Ishikawa (cell line): Measurements from ENCODE around the gene PPP4R2.

ENCODE experiments used
- CEBPB ChIP-seq: IDR thresholded peaks from 2 replicates; pipeline ENCODE4 v1.6.1; 2012
- CREB1 ChIP-seq: IDR thresholded peaks from 2 replicates; pipeline ENCODE4 v1.6.1; 2012; ENCODE audit warnings: low read depth
- EGR1 ChIP-seq: IDR thresholded peaks from 2 replicates; pipeline ENCODE4 v1.6.1; 2012
- EP300 ChIP-seq: IDR thresholded peaks from 2 replicates; pipeline ENCODE4 v1.6.1; 2012; ENCODE audit warnings: borderline replicate concordance
- FOXM1 ChIP-seq: IDR thresholded peaks from 2 replicates; pipeline ENCODE4 v1.6.1; 2012; ENCODE audit warnings: low read depth, borderline replicate concordance
- MAX ChIP-seq: IDR thresholded peaks from 2 replicates; pipeline ENCODE4 v1.6.1; 2012
- NFIC ChIP-seq: IDR thresholded peaks from 2 replicates; pipeline ENCODE4 v1.6.1; 2012
- RAD21 ChIP-seq: IDR thresholded peaks from 2 replicates; pipeline ENCODE4 v1.6.1; 2012; ENCODE audit warnings: low read depth
- REST ChIP-seq: IDR thresholded peaks from 2 replicates; pipeline ENCODE4 v1.6.1; 2012; ENCODE audit warnings: low read depth, mild to moderate bottlenecking
- TAF1 ChIP-seq: IDR thresholded peaks from 2 replicates; pipeline ENCODE4 v1.6.1; 2012; ENCODE audit warnings: low read depth, mild to moderate bottlenecking
- TCF12 ChIP-seq: IDR thresholded peaks from 2 replicates; pipeline ENCODE4 v1.6.1; 2012; ENCODE audit warnings: low read depth
- TEAD4 ChIP-seq: IDR thresholded peaks from 2 replicates; pipeline ENCODE4 v1.6.1; 2012
- USF1 ChIP-seq: IDR thresholded peaks from 2 replicates; pipeline ENCODE4 v1.6.1; 2012
- YY1 ChIP-seq: IDR thresholded peaks from 2 replicates; pipeline ENCODE4 v1.6.1; 2012; ENCODE audit warnings: low read depth
- ZBTB7A ChIP-seq: IDR thresholded peaks from 2 replicates; pipeline ENCODE4 v1.6.1; 2012; ENCODE audit warnings: low read depth

The PPP4R2 gene

DNA sequence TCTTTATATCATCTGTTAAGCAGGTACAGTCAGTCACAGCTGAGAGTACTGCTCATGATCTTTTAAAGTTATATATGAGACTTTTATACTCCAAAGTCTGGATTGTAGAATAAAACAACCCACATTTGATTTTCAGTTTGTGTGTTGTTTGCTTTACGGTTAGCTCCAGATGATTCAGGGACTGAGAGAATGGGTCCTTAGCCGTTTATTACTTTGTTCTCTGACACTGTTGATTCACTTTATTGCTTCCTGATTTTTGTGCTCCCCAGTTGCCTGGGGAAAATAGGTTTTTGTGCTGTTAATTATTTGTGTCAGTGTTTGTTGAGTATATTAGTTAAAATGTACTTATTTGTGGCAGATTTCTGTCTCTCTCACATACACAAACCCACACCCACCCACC lies 56.2 kb downstream of the PPP4R2 start:
- no peak for TF ChIP-seq REST
- TF ChIP-seq RAD21, result no peak
- no peak for TF ChIP-seq CEBPB
- TF ChIP-seq MAX, result no peak
- TF ChIP-seq TCF12, result no peak
- no peak for TF ChIP-seq ZBTB7A
- TF ChIP-seq TEAD4, result no peak
- TF ChIP-seq EP300, result no peak

GRCh38 chr3:73055583-73055982 lies 59.0 kb downstream of the PPP4R2 start:
- TF ChIP-seq TCF12 (no peak), USF1 (no peak), CREB1 (no peak), YY1 (no peak), EP300 (no peak)

DNA sequence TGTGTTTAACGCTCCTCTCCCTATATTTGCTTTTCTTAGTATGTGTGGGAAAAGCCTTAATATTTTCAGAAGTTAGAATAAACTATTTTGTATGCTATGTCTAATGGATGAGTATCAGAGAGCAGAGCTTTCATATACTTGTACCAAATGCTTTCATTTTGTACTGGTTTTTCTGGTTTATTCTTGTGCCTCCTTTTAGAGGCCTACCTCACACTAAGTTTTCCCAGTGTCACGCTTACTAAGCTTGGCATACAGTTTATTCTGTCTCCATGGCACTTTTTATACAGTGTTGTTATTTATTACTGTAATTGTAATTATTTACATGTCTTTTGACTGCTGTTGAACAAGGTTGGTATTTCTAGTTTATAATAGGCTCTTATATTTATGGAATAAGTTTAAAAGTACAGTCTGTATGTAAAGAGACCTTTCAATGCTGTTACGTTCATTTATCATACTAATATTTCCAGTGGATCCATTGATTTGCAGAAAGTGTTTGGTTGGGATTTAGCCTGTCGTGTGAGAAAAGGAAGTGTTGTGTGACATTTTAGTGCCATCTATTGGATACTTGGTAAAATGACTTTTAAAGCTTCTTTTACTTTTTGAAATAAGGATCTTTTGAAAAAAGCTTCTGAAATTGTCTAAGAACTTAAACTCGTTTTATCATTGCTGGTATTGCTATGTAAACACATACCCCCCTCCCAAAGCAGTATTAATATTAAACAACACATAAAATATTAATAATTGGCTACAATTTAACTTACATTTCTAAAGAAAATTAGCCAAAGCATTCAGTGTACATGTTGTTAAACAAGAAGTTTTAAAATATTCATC lies 59.6 kb downstream of the PPP4R2 start:
- TF ChIP-seq MAX, result no peak
- peak; percentile 58 for TF ChIP-seq RAD21

GRCh38 chr3:73056845-73057150 lies 60.2 kb downstream of the PPP4R2 start:
- no peak for TF ChIP-seq YY1

DNA sequence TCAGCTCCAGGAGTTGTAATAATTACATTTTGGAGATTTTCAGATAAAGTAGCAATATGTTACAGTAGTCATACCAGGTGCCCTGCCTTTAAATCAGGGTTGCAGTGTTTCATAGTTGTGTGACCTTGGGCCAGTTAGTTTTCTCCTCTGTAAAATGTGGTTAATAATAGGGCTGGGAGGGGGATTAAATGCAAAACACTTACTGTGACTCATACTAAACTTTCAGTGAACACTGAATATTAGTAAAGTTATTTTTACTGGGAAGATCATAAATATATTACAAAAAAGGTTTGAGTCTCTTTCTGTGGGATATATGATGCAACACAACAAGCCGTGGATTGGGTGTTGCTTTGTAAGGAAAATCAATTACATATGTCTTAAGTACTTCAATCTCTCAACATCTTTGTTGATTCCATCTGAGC lies 63.7 kb downstream of the PPP4R2 start:
- TF ChIP-seq EGR1, result no peak
- TF ChIP-seq CEBPB, result no peak
- no peak for TF ChIP-seq REST
- TF ChIP-seq TEAD4, result no peak
- no peak for TF ChIP-seq TCF12
- no peak for TF ChIP-seq EP300
- TF ChIP-seq NFIC, result no peak
- no peak for TF ChIP-seq FOXM1
- TF ChIP-seq TAF1, result no peak
- no peak for TF ChIP-seq CREB1
- no peak for TF ChIP-seq YY1
- no peak for TF ChIP-seq ZBTB7A
- no peak for TF ChIP-seq USF1
- no peak for TF ChIP-seq RAD21

DNA sequence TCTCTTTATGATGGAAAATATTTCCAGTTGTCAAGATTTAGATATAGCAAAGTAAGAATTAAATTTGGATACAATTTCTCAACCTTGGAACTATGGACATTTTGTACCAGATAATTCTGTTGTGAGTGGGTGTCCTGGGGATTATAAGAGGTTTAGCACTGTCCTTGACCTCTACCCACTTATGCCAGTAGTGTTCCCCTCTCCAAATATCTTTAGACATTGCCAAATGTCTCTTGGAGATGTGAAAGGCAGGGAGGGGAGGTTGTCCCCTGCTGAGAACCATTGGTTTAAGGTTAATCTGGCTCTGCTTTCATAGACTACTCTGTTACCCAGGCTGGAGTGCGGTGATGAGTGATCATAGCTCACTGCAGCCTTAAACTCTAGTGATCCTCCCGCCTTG lies 64.8 kb downstream of the PPP4R2 start, which contains the start of gene EBLN2:
Gene EBLN2 (plus strand): TSS at position 244 of the 400 bp plus-strand sequence. CDS start 423 bp downstream, outside the sequence.
- TF ChIP-seq ZBTB7A (no peak), MAX (no peak), RAD21 (no peak), USF1 (no peak), CREB1 (no peak), EP300 (no peak)
